GM18861 (cell line): ENCODE data around the gene WNT7B.

Experiments used
- ATAC-seq: cut with Tn5 transposase; IDR thresholded peaks from one replicate; pipeline ENCODE4 v1.9.1; 2021; ENCODE audit not compliant: unreplicated experiment

The WNT7B gene

GRCh38 chr22:45960477-45961386 lies 16.2 kb downstream of the WNT7B start:
- no peak for ATAC-seq

GRCh38 chr22:45959719-45960476 lies 17.1 kb downstream of the WNT7B start:
- no peak for ATAC-seq

- ATAC-seq = no peak
Measured at GRCh38 chr22:45958971-45959370, 18.0 kb downstream of the WNT7B start.

DNA sequence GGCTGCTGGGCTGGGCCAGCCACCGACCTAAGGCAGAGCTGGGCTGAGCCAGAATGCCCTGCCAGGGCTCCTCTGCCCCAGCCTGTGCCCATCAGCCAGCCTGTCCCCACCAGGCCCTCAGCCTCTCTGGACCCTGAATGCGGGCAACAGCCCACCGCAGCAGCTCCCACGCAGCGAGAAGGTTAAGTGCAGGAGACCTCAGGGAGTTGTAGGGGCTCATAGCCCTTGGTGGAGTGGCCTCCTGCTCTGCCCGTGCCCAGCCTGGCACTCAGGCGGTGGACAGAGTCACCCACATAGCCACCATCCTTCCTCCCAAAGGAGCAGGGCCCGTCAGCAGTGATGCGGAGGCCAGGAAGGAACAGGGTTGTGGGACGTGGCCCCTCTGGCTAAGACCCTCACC lies 19.1 kb downstream of the WNT7B start:
- no peak for ATAC-seq

DNA sequence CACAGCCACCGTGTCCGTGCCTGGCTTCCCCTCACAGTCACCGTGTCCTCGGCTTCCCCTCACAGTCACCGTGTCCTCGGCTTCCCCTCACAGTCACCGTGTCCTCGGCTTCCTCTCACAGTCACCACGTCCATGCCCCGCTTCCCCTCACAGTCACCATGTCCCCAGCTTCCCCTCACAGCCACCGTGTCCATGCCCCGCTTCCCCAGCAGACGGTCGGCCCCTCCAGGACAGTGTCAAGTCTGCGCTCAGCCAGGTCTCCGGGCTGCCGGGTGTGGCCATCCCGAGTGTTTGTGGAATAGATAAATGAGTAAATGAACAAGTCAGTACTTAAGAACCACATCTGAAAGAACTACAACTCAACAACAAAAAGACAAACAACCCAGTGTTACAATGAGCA lies 23.8 kb downstream of the WNT7B start:
- no peak for ATAC-seq

DNA sequence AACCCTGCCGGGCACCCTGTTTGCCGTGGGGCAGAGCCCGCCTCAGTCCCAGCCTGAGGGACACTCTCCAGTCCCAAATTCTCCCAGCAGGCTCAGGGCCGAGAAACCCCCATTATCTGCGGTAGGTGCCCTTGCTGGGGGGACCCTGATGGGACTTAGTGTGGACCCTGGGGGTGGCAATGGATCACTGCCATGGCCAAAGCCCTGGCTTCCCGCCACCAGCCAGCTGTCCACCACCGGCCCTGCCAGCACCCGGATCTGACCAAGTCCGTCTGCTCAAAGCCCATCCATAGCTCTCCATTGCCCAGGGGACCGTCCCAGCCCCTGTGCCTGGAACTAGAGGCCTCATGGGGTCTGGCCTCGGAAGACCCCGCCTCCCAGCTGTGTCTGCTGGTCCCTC lies 24.4 kb downstream of the WNT7B start:
- ATAC-seq = no peak

DNA sequence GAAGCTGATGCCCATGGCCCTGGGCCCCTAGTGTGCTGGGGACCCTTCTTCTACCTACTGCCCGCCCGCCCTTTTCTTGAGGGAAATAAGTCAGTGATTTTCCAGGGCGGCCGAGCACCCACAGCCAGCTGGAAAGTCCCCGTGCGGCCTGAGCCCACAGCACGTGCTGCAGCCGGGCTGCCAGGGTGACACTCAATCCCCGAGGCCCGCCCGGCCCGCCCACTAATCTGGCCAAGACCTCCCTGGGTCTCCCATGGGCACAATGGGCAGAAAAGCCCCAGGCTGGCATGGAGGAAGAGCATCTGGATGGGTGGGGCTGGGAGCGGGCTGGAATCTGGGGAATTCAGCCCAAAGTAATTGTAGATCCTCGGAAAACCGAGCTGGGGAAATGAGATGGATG lies 24.8 kb downstream of the WNT7B start:
- no peak for ATAC-seq

DNA sequence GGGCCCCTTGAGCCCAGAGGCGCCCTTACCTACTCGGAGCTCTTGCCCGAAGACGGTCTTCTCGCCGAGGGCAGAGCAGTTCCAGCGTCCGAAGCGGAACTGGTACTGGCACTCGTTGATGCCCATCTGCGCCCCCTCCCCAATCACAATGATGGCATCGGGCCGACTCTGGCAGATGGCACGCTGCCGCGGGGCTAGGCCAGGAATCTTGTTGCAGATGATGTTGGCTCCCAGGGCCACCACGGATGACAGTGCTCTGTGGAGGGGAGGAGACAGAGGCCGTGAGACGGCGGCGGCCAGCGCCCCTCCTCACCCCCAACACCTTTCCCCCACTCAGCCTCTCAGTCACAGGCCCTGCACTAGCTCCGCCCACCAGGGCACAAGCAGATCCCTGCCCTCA lies 27.1 kb downstream of the WNT7B start:
- ATAC-seq = no peak

DNA sequence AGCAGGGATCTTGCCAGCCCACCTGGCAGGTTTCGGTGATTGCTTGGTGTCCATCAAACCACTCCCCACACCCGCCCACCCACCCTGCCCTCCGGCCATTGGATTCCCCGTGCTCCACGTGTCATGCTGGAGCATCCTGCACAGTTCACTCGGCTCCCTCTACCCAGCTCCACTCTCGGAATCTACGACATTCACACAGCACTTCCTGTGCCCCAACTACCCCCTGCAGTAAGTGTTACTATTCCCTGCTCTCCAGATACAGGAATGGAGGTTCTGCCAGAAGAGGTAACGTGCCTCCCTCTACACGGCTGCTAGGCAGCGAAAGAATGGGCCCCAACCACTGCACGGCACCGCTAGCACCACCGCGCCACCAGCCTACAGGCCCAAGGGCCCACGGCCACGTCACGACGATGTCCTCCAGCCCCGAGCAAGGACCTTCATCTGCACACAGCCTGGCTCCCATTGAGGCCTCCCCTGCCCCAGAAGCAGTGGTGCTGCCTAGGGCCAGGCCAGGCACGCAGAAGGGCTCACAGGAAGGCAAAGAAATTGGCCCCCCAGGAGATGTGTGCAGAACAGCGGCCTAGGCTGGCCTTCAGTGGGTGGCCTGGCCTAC lies 27.6 kb downstream of the WNT7B start:
- no peak for ATAC-seq

DNA sequence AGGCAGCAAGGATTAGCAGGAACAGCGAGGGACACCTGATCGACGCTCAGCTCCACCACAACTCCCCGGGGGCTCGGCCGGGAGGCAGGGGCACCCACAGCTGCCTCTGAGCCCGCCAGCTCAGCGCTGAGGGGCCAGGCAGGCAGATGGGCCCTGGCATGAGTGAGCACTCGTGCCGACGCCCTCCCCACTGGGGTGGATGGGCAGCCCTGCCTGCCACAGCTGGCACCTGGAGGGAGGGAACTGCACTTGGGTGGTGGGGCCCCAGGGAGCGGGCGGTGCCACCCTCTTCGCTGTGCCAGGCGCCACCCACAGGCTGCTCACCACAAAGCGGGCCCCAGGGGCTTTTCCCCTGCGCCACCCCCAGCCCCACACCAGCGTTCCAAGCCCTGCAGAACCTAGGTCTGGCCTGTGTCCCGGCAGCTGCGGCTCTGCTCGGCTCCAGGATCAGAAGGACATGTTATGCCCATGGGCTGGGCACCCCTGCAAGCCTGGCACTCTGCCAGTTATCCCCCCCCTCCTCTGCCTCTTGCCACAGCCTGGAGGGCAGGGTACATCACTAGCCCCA lies 28.8 kb downstream of the WNT7B start:
- no peak for ATAC-seq

DNA sequence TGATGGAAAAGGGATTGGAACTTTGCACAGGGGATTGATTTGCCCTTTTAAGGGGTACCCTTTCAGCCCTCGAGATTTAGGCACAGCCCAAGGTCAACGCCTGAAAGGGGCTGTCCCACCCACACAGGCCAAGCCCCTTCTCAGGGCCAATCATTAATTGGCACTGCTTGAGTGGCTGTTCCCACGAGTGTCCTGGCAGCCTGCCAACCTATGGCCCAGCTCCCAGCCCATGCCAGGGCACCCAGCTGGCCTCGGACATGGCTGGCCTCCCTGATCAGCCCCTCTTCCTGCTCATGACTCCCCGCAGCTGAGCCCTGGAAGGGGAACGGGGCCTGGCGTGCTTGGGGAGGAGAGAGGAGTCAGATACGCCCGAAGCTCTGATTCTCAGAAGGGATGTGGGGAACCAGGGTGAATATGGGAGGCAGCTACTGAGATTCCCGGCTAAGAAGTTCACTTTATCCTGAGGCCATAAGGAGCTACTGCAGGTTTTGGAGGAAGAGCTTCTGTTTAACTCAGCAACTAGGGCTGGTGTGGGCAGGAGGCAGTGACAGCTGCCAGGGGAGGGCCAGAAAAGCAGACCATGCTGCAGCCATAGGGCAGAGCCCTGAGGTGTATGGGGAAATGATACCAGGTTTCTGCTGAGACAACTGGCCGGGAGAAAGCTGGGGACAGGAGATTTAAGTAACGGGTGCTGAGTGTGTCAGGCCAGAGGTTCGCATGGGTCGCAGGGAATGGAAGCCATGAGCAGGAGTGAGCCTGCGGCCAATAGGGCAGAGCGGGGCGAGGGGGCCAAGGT lies 30.0 kb downstream of the WNT7B start:
- no peak for ATAC-seq

GRCh38 chr22:45945621-45946106 lies 31.3 kb downstream of the WNT7B start:
- ATAC-seq = no peak

- ATAC-seq = no peak
Measured at GRCh38 chr22:45942787-45943493, 34.0 kb downstream of the WNT7B start.

GRCh38 chr22:45942344-45942743 lies 34.6 kb downstream of the WNT7B start:
- ATAC-seq = no peak

DNA sequence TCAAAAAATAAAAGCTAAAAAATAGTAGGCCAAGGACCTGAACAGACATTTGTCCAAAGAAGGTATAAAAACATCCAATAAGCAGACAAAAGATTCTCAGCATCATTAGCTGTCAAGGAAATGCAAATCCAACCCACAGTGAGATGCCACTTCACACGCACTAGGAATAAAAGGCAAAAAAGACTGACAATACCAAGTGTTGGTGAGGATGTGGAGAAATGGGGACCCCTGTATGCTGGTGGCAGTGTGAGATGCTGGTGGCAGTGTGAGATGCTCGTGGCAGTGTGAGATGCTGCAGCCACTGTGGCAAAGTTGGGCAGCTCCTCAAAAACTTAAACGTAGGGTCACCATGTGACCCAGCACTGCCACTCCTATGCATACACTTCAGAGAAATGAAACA lies 38.0 kb downstream of the WNT7B start:
- no peak for ATAC-seq

GRCh38 chr22:45937960-45938359 lies 39.0 kb downstream of the WNT7B start:
- ATAC-seq = no peak

DNA sequence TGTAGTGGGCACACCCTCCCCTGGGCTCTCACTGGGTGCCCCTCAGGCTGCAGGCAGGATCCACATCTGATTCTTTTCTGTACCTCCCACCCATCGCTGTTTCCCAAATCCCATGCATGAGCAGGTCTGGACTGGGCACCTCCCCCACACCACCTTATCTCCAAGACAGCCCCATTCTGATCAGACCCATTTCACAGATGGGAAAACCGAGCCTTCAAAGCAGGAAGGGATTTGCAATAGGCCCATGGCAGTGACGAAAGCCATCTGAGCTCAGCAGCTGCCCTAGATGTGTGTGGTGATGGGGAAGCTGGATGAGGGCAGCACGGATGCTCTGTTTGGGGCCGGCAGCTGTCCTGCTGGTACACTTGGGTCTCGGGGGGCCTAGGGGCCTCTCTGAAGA lies 41.4 kb downstream of the WNT7B start:
- ATAC-seq = no peak

GRCh38 chr22:45934659-45935341 lies 42.2 kb downstream of the WNT7B start:
- no peak for ATAC-seq

DNA sequence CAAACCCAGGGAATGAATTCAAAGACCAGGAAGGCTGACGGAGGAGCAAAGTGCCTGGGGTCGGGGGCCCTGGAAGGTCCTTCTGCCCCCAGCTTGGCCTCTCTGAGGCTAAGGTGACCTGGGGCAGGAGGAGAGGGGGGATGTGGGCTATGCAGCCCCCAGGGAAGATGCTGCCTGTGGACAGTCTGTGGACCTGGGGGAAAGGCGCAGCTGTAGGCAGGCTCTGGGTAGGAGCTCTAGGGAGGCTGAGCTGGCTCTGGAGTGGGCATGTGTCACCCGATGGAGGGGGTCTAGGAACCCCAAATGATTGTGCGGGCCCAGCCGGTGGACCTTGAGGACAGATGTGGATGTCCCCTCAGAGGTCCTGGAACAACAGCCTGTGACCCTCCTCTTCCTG lies 42.8 kb downstream of the WNT7B start:
- ATAC-seq = no peak
